Nephron progenitor cell (in vitro differentiated cells): ENCODE data around the gene RAB25.
A peak's percentile ranks its signal among the peaks of the same experiment; 100 is the strongest.

Experiments
- DNase-seq: peaks from one replicate; pipeline ENCODE4 v3.0.0; 2021
- H3K27ac Mint-ChIP-seq: 2 replicates; pipeline ENCODE4 v1.8.0; 2021; ENCODE audit warnings: mild to moderate bottlenecking, moderate library complexity, mixed read lengths
- H3K27me3 Mint-ChIP-seq: 2 replicates; pipeline ENCODE4 v1.8.0; 2021; ENCODE audit warnings: mild to moderate bottlenecking, low read depth, mixed read lengths; ENCODE audit not compliant: poor library complexity
- H3K36me3 Mint-ChIP-seq: 2 replicates; pipeline ENCODE4 v1.8.0; 2021; ENCODE audit warnings: low read depth, mixed read lengths
- H3K4me1 Mint-ChIP-seq: 2 replicates; pipeline ENCODE4 v1.8.0; 2021; ENCODE audit warnings: mixed read lengths
- H3K4me3 Mint-ChIP-seq: 2 replicates; pipeline ENCODE4 v1.8.0; 2021; ENCODE audit warnings: mild to moderate bottlenecking, moderate library complexity, mixed read lengths
- H3K9me3 Mint-ChIP-seq: 2 replicates; pipeline ENCODE4 v1.8.0; 2021; ENCODE audit warnings: mild to moderate bottlenecking, moderate library complexity, mixed read lengths
- CTCF ChIP-seq: fragments of 200-600 bp; sonication (generic); IDR thresholded peaks from 2 replicates; pipeline ENCODE4 v1.5.0; 2021; ENCODE audit warnings: antibody characterized with exemption

The RAB25 gene

GRCh38 chr1:156082309-156083091 lies 21.5 kb downstream of the RAB25 start, which contains the start of gene MEX3A:
Gene MEX3A, minus strand, starts transcription at chr1:156082465. Its CDS starts 467 bp downstream, at chr1:156081998.
- H3K4me1 Mint-ChIP-seq, result peaks cover 71% of the 10 kb centered on the region
- peak within 1 kb of the TSS; percentile 100 for H3K4me3 Mint-ChIP-seq
- DNase-seq, result peak; percentile 92

GRCh38 chr1:156083800-156084790 lies 23.1 kb downstream of the RAB25 start:
- Mint-ChIP-seq H3K4me3 (peak overlapping the region; percentile 100), H3K36me3 (peaks cover 15% of the 10 kb centered on the region)

More at GRCh38 chr1:156082309-156083091, 21.5 kb downstream of the RAB25 start, which contains the start of gene MEX3A:
- Mint-ChIP-seq H3K9me3 (no peaks in the 10 kb centered on the region), H3K27ac (peak within 1 kb of the TSS; percentile 98), H3K36me3 (peaks cover 27% of the 10 kb centered on the region), H3K27me3 (peaks cover 3% of the 10 kb centered on the region)
- no peak for TF ChIP-seq CTCF

GRCh38 chr1:156086256-156086662 lies 25.3 kb downstream of the RAB25 start:
- Mint-ChIP-seq H3K9me3 (no peaks in the 10 kb centered on the region), H3K4me1 (peaks cover 66% of the 10 kb centered on the region), H3K4me3 (peak overlapping the region; percentile 69), H3K27me3 (peaks cover 5% of the 10 kb centered on the region), H3K36me3 (peaks cover 11% of the 10 kb centered on the region), H3K27ac (peak overlapping the region; percentile 89)
- no peak for TF ChIP-seq CTCF
- DNase-seq, result no peak

More at GRCh38 chr1:156083800-156084790, 23.1 kb downstream of the RAB25 start:
- no peak for TF ChIP-seq CTCF
- no peaks in the 10 kb centered on the region for H3K9me3 Mint-ChIP-seq
- peak overlapping the region; percentile 98 for H3K27ac Mint-ChIP-seq
- peaks cover 3% of the 10 kb centered on the region for H3K27me3 Mint-ChIP-seq
- H3K4me1 Mint-ChIP-seq, result peaks cover 60% of the 10 kb centered on the region
- no peak for DNase-seq

GRCh38 chr1:156089704-156090103 lies 28.7 kb downstream of the RAB25 start:
- Mint-ChIP-seq H3K27me3 (peaks cover 8% of the 10 kb centered on the region), H3K27ac (peak overlapping the region; percentile 87), H3K36me3 (peaks cover 37% of the 10 kb centered on the region), H3K4me1 (peaks cover 48% of the 10 kb centered on the region), H3K9me3 (no peaks in the 10 kb centered on the region), H3K4me3 (no peak overlapping the region)
- TF ChIP-seq CTCF, result no peak
- no peak for DNase-seq

- H3K27me3 Mint-ChIP-seq, result peaks cover 8% of the 10 kb centered on the region
- H3K4me3 Mint-ChIP-seq, result no peak overlapping the region
Observed at GRCh38 chr1:156090138-156090839, 29.3 kb downstream of the RAB25 start.

More at GRCh38 chr1:156090138-156090839, 29.3 kb downstream of the RAB25 start:
- Mint-ChIP-seq H3K4me1 (peaks cover 42% of the 10 kb centered on the region), H3K9me3 (no peaks in the 10 kb centered on the region), H3K27ac (peak overlapping the region; percentile 52), H3K36me3 (peaks cover 41% of the 10 kb centered on the region)
- no peak for DNase-seq
- TF ChIP-seq CTCF, result no peak
